ENCODE measurements around the gene TLR7. TPM values are rescaled to one million over a fixed set of nuclear protein-coding genes. Genes with fewer than 3 reads are reported as not detected.

TLR7 gene
- total RNA-seq, 2 experiments from 2014 or later, result 0.07 to 0.13 TPM

DNA sequence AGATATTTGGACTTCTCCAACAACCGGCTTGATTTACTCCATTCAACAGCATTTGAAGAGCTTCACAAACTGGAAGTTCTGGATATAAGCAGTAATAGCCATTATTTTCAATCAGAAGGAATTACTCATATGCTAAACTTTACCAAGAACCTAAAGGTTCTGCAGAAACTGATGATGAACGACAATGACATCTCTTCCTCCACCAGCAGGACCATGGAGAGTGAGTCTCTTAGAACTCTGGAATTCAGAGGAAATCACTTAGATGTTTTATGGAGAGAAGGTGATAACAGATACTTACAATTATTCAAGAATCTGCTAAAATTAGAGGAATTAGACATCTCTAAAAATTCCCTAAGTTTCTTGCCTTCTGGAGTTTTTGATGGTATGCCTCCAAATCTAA, 20.3 kb downstream of the TLR7 start:
- CTCF ChIA-PET, result interaction anchor here (0.9 kb wide), 1 partner anchor 60 kb away, joined by 3 read pairs; no protein-coding TSS in a partner anchor
- Mint-ChIP-seq H3K9me3 (no peaks in the 10 kb centered on the region), H3K4me3 (no peak overlapping the region), H3K27ac (no peak overlapping the region), H3K4me1 (ENCODE audit: low read depth) (peaks cover 25% of the 10 kb centered on the region), H3K36me3 (ENCODE audit: low read depth) (no peaks in the 10 kb centered on the region), H3K27me3 (no peaks in the 10 kb centered on the region)
- no peak for DNase-seq
- POLR2A ChIA-PET, result no interaction called here
- ATAC-seq, result no peak
- intact Hi-C loops (cut with micrococcal nuclease), result no loop called here
- TF ChIP-seq, protein P1, sequence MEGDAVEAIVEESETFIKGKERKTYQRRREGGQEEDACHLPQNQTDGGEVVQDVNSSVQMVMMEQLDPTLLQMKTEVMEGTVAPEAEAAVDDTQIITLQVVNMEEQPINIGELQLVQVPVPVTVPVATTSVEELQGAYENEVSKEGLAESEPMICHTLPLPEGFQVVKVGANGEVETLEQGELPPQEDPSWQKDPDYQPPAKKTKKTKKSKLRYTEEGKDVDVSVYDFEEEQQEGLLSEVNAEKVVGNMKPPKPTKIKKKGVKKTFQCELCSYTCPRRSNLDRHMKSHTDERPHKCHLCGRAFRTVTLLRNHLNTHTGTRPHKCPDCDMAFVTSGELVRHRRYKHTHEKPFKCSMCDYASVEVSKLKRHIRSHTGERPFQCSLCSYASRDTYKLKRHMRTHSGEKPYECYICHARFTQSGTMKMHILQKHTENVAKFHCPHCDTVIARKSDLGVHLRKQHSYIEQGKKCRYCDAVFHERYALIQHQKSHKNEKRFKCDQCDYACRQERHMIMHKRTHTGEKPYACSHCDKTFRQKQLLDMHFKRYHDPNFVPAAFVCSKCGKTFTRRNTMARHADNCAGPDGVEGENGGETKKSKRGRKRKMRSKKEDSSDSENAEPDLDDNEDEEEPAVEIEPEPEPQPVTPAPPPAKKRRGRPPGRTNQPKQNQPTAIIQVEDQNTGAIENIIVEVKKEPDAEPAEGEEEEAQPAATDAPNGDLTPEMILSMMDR (IDR thresholded peaks at IDR 0.05), result no peak

DNA sequence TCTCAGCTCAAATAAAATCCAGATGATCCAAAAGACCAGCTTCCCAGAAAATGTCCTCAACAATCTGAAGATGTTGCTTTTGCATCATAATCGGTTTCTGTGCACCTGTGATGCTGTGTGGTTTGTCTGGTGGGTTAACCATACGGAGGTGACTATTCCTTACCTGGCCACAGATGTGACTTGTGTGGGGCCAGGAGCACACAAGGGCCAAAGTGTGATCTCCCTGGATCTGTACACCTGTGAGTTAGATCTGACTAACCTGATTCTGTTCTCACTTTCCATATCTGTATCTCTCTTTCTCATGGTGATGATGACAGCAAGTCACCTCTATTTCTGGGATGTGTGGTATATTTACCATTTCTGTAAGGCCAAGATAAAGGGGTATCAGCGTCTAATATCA, 20.9 kb downstream of the TLR7 start:
- DNase-seq (no peak), ATAC-seq (no peak)
- no peaks in the 10 kb centered on the region for H3K9me3 Mint-ChIP-seq
- H3K4me1 Mint-ChIP-seq (ENCODE audit: low read depth), result peaks cover 29% of the 10 kb centered on the region
- H3K27ac Mint-ChIP-seq, result no peak overlapping the region
- H3K27me3 Mint-ChIP-seq, result no peaks in the 10 kb centered on the region
- H3K4me3 Mint-ChIP-seq, result no peak overlapping the region
- TF ChIP-seq, protein P1 (IDR thresholded peaks at IDR 0.05), result no peak
- CTCF ChIA-PET, result interaction anchor here (2.2 kb wide), 1 partner anchor 186 kb away, joined by 5 read pairs; no protein-coding TSS in a partner anchor
- POLR2A ChIA-PET, result no interaction called here
- intact Hi-C loops (cut with micrococcal nuclease), result no loop called here
- H3K36me3 Mint-ChIP-seq (ENCODE audit: low read depth), result no peaks in the 10 kb centered on the region

DNA sequence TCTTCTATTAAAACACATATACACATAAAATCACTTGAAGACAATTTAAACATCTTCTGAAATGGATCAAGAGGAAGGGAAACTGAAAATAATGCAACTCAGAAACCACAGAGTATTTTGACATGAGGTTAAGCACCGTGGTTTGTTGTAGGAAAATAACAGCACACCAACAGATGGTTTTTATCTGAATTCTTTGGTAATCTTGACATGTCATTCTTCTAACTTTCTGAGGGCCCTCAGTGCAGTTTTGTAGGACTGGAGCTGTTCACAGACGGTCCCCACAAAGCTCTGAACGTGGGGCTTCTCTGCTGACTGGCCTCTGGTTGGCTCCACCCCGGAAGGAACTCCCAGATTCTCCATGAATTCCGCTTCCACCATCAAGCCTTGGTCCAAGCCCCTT, 23.6 kb downstream of the TLR7 start:
- Mint-ChIP-seq H3K27ac (peak overlapping the region; percentile 60), H3K27me3 (no peaks in the 10 kb centered on the region), H3K4me1 (ENCODE audit: low read depth) (peaks cover 33% of the 10 kb centered on the region), H3K9me3 (no peaks in the 10 kb centered on the region), H3K4me3 (no peak overlapping the region), H3K36me3 (ENCODE audit: low read depth) (no peaks in the 10 kb centered on the region)
- POLR2A ChIA-PET, result interaction anchor here (1.3 to 1.9 kb wide), 2 partner anchors 10 to 79 kb away, joined by 3 to 4 read pairs; no protein-coding TSS in a partner anchor
- CTCF ChIA-PET, result interaction anchor here (1.0 to 1.1 kb wide), 2 partner anchors 11 to 76 kb away, joined by 3 read pairs; no protein-coding TSS in a partner anchor
- TF ChIP-seq, protein P1 (IDR thresholded peaks at IDR 0.05), result no peak
- ATAC-seq, result peak; percentile 58
- no peak for DNase-seq
- intact Hi-C loops (cut with micrococcal nuclease), result loop anchor here (10.0 kb wide), 1 partner anchor 186 kb away; no protein-coding TSS in a partner anchor

DNA sequence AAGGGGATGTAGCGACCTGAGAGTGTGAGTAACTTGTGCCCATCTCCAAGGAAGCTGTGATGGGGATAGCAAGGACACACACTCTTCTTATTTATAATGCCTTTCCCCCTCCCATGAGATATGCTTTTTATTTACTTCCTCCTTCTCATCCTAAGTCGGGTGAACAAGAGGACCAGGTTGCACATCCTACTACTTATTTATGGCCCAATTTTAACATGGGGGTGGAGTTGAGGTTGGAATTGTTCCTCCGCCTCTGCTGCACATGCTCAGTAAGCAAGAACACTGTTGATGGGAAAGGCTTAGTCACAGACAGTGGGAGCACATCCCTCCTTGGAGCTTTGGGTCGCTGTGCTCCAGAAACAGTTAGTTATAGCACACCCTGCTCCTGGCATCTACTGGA, 24.3 kb downstream of the TLR7 start:
- H3K27me3 Mint-ChIP-seq, result no peaks in the 10 kb centered on the region
- TF ChIP-seq, protein P1 (IDR thresholded peaks at IDR 0.05), result no peak
- peaks cover 33% of the 10 kb centered on the region for H3K4me1 Mint-ChIP-seq (ENCODE audit: low read depth)
- H3K4me3 Mint-ChIP-seq, result no peak overlapping the region
- ChIA-PET POLR2A (interaction anchor here (1.0 to 1.9 kb wide), 3 partner anchors 10 to 80 kb away, joined by 3 to 4 read pairs (median 3); no protein-coding TSS in a partner anchor), CTCF (interaction anchor here (0.7 to 1.1 kb wide), 2 partner anchors 10 to 96 kb away, joined by 3 read pairs; no protein-coding TSS in a partner anchor)
- no peaks in the 10 kb centered on the region for H3K36me3 Mint-ChIP-seq (ENCODE audit: low read depth)
- intact Hi-C loops (cut with micrococcal nuclease), result loop anchor here (10.0 kb wide), 1 partner anchor 186 kb away; no protein-coding TSS in a partner anchor
- no peak for ATAC-seq
- no peak overlapping the region for H3K27ac Mint-ChIP-seq
- no peak for DNase-seq
- no peaks in the 10 kb centered on the region for H3K9me3 Mint-ChIP-seq

DNA sequence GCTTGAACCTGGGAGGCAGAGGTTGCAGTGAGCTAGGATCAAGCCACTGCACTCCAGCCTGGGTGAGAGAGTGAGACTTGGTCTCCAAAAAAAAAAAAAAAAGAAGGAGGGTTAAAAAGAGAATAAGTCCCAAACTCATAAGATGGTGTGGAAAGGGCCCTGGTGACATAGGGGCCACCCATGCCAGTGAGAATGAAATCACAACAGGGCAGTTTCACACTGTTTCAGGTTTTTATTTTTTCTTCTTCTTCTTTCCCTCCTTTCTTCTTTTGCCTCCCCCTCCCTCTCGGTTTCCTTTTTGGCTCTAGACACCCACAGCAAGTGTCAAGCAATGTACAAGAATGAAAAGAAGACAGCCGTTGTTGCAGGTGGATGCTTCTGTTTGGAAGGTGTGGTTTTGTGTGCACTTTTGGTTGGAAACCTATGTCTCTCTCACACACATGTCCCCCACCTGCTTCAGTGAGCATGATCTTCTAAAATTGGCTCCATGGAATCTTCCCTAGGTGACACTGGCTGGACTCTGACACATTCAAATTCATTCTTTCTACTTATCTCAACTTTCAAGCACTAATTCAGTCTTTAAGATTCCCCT, 25.1 kb downstream of the TLR7 start:
- H3K27ac Mint-ChIP-seq, result no peak overlapping the region
- H3K9me3 Mint-ChIP-seq, result no peaks in the 10 kb centered on the region
- CTCF ChIA-PET, result interaction anchor here (2.8 kb wide), 1 partner anchor 78 kb away, joined by 25 read pairs; no protein-coding TSS in a partner anchor
- ATAC-seq (peak; percentile 38), DNase-seq (no peak)
- H3K4me3 Mint-ChIP-seq, result no peak overlapping the region
- TF ChIP-seq, protein P1 (IDR thresholded peaks at IDR 0.05), result no peak
- no peaks in the 10 kb centered on the region for H3K36me3 Mint-ChIP-seq (ENCODE audit: low read depth)
- intact Hi-C loops (cut with micrococcal nuclease), result loop anchor here (2.0 to 10.0 kb wide), 2 partner anchors 77 to 187 kb away; no protein-coding TSS in a partner anchor
- POLR2A ChIA-PET, result interaction anchor here (1.0 to 1.9 kb wide), 3 partner anchors 9 to 81 kb away, joined by 3 to 4 read pairs (median 3); no protein-coding TSS in a partner anchor
- peaks cover 33% of the 10 kb centered on the region for H3K4me1 Mint-ChIP-seq (ENCODE audit: low read depth)
- no peaks in the 10 kb centered on the region for H3K27me3 Mint-ChIP-seq

All from activated CD8-positive, alpha-beta T cell treated with anti-CD3 and anti-CD28 coated beads for 36 hours (primary cell).